ENCODE measurements around the gene AKAP13. TPM values are rescaled to one million over a fixed set of nuclear protein-coding genes. Genes with fewer than 3 reads are reported as not detected.

Gene AKAP13
- total and polyA plus RNA-seq, 7 donors = 18.2 to 126 (median 93.7) TPM

GRCh38 chr15:85753261-85753660 lies 372.9 kb downstream of the AKAP13 start:
- H3K4me3 ChIP-seq = no peak overlapping the region

GRCh38 chr15:85753791-85754452 lies 373.5 kb downstream of the AKAP13 start:
- Histone ChIP-seq H3K4me1 (peaks cover 27% of the 10 kb centered on the region), H3K36me3 (ENCODE audit: insufficient read depth in 1 of 2, low read depth in 1 of 2) (peaks cover 0 to 13% of the 10 kb centered on the region in 2 donors), H3K4me3 (no peak overlapping the region), H3K27ac (no peak overlapping the region), H3K27me3 (ENCODE audit: insufficient read depth in 3 of 3, low read length in 2 of 3) (no peaks in the 10 kb centered on the region), H3K9me3 (no peaks in the 10 kb centered on the region)
- intact Hi-C loops (cut with DNase I) = no loop called here
- TF ChIP-seq CTCF (IDR thresholded peaks at IDR 0.05) = no peak
- DNase-seq (no peak), ATAC-seq (no peak)
- WGBS, 3 donors = 89 to 95% (median 92%) methylated on average over 10 of the region's 10 CpGs

More at GRCh38 chr15:85753261-85753660, 372.9 kb downstream of the AKAP13 start:
- Histone ChIP-seq H3K27ac (no peak overlapping the region), H3K4me1 (peaks cover 33% of the 10 kb centered on the region), H3K36me3 (ENCODE audit: insufficient read depth in 1 of 2, low read depth in 1 of 2) (peaks cover 0 to 12% of the 10 kb centered on the region in 2 donors), H3K27me3 (ENCODE audit: insufficient read depth in 3 of 3, low read length in 2 of 3) (no peaks in the 10 kb centered on the region), H3K9me3 (no peaks in the 10 kb centered on the region)
- DNase-seq (no peak), ATAC-seq (no peak)
- 94 to 100% (median 96%) methylated on average over 1 of the region's 1 CpG for WGBS, 3 donors
- intact Hi-C loops (cut with DNase I) = no loop called here
- TF ChIP-seq CTCF (IDR thresholded peaks at IDR 0.05) = no peak

GRCh38 chr15:85754989-85755388 lies 374.6 kb downstream of the AKAP13 start:
- DNase-seq (no peak), ATAC-seq (peak in 3 of 4 donors; percentile 29 to 66 (median 51))
- no peak for TF ChIP-seq CTCF (IDR thresholded peaks at IDR 0.05)
- peaks cover 0 to 15% of the 10 kb centered on the region in 2 donors for H3K36me3 ChIP-seq (ENCODE audit: insufficient read depth in 1 of 2, low read depth in 1 of 2)
- no peak overlapping the region for H3K27ac ChIP-seq
- 19 to 38% (median 29%) methylated on average over 7 of the region's 7 CpGs for WGBS, 3 donors
- H3K27me3 ChIP-seq (ENCODE audit: insufficient read depth in 3 of 3, low read length in 2 of 3) = no peaks in the 10 kb centered on the region
- H3K4me1 ChIP-seq = peaks cover 23% of the 10 kb centered on the region
- no peaks in the 10 kb centered on the region for H3K9me3 ChIP-seq
- no peak overlapping the region for H3K4me3 ChIP-seq
- intact Hi-C loops (cut with DNase I) = loop anchor here in 1 of 2 donors (5.0 kb wide), 1 partner anchor 37 kb away; the partner anchor contains the start of gene KLHL25

- no peak for TF ChIP-seq CTCF (IDR thresholded peaks at IDR 0.05)
- peaks cover 0 to 18% of the 10 kb centered on the region in 2 donors for H3K36me3 ChIP-seq (ENCODE audit: insufficient read depth in 1 of 2, low read depth in 1 of 2)
- no peak overlapping the region for H3K27ac ChIP-seq
- no peaks in the 10 kb centered on the region for H3K9me3 ChIP-seq
- no peak for DNase-seq
- ATAC-seq = no peak
- H3K4me1 ChIP-seq = peaks cover 18% of the 10 kb centered on the region
- H3K27me3 ChIP-seq (ENCODE audit: insufficient read depth in 3 of 3, low read length in 2 of 3) = no peaks in the 10 kb centered on the region
- no peak overlapping the region for H3K4me3 ChIP-seq
- intact Hi-C loops (cut with DNase I) = loop anchor here in 1 of 2 donors (5.0 kb wide), 1 partner anchor 37 kb away; the partner anchor contains the start of gene KLHL25
- WGBS, 3 donors = 65 to 75% (median 68%) methylated on average over 11 of the region's 11 CpGs
Observed at GRCh38 chr15:85755471-85755870, 375.1 kb downstream of the AKAP13 start.
